GM18517 (cell line): ENCODE data around the gene TMEM63C.

Experiments
- ATAC-seq: cut with Tn5 transposase; IDR thresholded peaks from one replicate; pipeline ENCODE4 v1.9.1; 2021; ENCODE audit warnings: mild to moderate bottlenecking, moderate library complexity; ENCODE audit not compliant: unreplicated experiment

Gene TMEM63C

GRCh38 chr14:77181603-77182437 lies at the start of gene TMEM63C:
Gene TMEM63C (plus strand): TSS chr14:77181798. CDS start chr14:77218814, 37,016 bp downstream.
- ATAC-seq, result peak; percentile 85

DNA sequence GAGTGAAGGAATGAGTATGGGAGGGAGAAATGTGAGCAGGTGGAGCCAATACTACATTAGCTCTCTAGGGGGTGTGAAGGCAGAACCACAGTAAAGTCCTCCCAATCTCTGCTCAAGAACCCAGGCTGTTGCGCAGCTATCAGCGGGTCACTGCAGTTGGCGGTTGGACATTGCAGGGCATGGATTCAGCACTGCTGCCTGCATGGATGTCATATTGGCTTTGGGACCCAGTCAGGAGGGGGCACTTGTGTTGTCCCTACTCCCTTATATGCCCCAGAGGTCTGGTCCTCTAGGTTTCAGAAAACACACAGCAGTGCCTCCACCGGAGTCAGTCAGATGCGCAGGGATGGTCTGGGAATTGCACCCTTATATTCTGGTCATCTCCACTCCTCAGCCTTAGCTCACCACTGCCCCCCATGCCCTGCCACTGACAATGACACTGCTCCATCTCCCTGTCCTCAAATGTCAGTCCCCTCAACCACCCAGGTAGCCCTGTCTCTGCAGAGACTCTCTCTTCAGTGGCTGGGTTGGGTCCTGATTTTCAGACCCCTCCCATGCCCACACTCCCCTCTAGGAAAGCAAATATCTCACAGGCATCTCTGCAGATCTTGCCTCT lies 49.6 kb upstream of the TMEM63C start:
- no peak for ATAC-seq

DNA sequence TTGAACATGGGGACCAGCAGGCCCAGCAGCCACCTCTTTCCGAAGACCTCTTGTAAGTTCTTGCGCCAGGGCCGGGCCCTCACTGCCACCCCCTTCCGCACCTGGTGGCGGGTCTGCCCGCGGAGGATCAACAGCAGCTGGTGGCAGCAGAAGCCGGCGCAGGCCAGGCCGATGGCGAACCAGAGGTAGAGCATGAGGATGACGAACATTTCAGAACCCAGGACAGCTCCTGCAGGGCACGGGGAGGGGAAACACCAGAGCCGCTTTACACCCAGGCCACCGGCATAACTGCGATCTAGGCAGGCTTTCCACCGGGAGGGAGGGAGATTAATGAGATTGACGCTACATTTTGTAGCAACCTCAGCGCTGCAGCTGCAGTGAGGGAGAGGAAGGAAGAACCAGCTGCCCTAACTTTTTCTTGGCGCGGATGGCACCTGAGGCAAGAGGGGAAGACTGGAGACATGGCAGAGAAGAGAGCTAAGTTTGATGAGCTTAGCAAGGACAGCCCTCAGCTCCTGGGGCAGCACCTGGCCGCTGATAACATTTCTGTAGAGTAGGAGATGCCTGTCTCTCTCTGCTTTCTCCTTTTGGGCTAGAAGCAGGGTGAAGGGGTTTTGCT lies 47.8 kb upstream of the TMEM63C start:
- no peak for ATAC-seq

DNA sequence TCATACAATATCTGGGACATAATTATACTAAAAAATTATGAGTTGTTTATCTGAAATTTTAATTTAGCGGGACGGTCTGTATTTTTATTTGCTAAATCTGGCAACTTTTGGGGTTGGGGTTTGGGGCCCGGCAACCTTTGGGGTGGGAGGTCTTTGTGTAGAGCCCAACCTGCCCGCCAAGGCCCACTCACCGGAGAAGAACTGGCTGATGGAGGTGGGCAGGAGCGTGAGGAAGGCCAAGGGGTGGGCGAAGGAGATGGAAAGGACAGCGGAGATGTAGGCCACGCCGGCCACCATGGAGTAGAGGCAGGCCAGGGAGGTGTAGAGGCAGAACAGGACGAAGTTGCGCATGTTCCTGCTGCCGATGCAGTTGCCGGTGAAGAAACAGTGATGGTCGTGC lies 42.6 kb upstream of the TMEM63C start:
- ATAC-seq, result no peak

GRCh38 chr14:77139540-77140358 lies 41.8 kb upstream of the TMEM63C start:
- no peak for ATAC-seq

DNA sequence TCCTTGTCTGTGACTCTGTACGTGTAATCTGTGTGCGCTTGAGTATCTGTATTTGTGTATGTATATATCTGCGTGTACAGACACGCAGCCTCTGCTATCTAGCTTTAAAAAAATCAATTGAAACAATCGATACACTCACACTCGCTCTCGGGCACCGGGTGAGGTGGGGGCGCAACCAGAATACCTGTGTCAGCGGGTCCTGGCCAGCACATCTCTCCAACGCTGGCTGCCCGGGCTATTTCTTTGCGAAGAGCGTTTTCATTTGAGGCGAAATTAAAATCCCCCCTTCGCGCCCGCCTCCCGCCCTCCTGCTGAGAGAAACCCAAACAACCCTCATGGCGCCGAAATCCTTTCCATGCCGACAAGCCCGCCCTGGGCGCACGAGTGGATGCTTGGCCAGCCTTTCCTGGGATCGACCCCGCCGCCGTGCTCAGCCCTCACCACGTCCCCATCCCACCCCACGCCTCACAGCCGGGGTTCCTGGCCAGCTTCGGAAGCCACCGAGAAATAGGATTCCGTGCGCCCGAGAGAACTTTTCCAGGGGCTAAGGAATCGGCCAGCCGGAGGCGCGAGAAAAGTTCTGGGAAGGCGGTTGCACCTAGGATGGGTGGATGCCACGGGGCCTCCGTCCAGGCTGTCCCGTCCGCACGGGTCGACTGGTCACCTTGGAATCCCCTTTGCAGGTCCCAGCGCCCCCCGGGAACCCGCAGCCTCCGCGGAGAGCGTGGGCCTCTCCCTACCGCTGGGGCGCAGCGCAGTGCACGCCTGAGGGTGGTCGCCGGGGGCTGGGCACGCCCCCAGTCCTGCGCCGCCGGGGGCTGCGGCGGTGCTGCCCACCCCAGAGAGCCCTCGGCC lies 41.0 kb upstream of the TMEM63C start:
- no peak for ATAC-seq

GRCh38 chr14:77141214-77142004 lies 40.2 kb upstream of the TMEM63C start, which contains the start of gene ZDHHC22:
Gene ZDHHC22 (minus strand): TSS chr14:77141791. CDS start chr14:77139738, 2,053 bp downstream.
- ATAC-seq, result no peak

DNA sequence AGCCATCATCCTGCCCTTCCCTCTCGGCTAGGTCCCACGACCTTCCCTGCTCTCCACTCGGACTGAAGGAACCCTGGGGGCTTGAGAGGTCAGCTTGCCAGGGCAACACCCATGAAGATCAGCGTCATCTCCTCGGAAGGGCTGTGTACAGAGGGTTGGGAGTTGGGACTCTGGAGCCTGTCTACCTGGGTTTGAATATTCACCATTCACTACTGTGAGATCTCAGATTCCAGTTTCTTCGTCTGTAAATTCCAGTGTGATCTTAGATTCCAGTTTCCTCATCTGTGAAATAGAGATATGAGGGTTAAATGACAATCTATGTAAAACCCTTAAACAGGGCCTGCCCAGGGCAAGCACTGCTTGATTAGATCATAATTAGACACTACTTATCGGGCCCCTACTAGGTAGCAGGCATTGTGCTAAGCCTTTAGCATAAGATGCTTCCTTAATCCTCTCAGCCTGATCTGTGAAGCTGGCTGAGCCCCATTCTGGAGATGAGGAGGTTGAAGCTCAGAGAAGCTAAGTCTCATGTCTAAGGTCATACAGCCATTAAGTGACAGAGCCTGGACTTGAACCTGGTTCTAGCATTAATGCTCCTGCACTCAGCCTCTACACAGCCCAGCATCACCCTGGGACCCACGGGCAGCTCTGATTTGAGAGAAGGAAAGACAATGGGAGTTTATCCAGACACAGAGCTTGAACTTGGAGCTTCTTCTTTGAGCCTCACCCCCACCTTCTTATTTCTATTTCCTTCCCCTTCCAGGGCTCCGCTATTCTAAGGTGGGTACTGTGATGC lies 39.4 kb upstream of the TMEM63C start:
- no peak for ATAC-seq

DNA sequence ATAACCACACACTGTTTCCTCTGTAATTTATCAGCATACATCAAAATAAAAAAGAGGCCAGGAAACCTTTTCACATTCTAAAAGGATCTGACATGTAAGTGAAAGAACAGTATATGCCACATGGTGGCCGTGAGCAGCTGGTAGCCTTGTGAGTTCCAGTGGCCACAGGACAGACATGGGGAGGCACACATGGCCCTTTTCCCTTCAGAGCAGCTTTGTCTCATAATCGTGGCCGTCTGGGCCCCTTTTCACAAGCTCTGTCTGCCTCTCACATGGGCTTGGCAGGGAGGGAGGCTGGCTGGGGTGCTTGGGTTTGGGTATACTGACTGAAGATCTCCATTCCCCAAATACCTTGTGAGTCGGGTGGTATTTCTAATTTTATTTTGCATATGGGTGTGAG lies 38.5 kb upstream of the TMEM63C start:
- no peak for ATAC-seq

DNA sequence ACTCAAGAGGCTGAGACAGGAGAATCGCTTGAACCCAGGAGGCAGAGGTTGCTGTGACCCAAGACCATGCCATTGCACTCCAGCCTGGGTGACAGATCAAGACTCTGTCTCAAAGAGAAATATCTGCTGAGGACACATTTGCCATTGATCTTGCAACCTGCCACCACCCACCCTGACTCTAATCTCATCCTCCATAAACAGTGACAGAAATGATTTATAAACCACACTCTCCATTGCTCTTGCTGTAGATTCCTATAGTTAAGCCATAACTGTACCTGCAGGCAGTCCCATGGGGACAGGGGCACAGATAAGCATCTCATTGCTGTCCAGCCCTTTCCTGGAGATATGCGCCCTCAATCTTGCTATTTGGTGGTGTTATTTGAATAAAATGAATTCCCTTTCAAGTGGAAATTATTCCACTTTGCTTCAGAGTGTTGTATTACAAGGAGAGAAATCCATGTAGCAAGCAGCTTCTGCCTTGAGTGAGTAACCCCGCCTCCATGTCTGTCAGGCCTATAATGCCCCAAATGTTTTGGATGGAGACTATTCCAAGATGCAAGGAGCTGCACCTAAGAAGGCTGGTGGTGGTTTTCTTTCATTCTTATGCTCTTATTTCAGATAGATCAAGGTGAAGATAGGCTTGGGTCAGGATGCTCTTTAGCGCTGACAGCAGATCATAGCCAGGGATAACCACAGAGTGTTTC lies 37.0 kb upstream of the TMEM63C start:
- no peak for ATAC-seq

DNA sequence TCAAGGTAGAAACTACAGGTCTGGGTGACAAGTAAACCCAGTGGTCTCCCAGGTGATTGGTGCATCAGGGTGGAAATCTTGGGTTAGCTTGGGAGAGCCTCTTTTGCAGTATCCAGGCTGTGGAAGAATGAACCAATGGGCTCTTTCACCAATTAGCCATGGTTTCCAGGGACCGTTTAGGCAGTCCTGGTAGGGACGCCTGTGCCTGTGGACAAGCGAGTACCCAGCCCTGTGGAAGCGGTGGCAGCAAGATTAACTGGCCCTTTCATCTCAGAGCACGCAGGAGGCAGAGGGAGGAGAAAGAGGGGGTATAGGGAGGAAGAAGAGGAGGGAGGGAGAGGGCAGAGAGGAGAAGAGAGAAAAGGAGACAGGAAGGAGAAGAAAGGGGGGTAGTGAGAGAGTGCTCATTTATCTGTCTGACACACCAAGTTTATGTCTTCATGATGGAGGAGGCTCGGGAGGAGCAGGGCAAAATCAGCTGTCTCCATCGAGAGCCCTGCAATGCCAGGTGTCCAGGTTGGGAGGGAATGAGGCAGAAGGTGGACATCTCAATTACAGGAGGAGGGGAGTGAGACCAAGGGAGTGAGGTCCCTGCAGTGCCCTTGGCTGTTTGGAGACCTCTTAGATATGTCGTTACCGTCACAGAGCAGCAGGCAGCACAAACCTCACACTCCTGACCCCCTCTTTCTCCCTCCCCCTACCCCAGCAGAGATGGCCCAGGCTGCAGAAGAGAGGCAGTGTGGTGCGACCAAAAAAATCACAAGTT lies 35.4 kb upstream of the TMEM63C start:
- ATAC-seq, result no peak

GRCh38 chr14:77148510-77149231 lies 32.9 kb upstream of the TMEM63C start:
- ATAC-seq, result no peak

DNA sequence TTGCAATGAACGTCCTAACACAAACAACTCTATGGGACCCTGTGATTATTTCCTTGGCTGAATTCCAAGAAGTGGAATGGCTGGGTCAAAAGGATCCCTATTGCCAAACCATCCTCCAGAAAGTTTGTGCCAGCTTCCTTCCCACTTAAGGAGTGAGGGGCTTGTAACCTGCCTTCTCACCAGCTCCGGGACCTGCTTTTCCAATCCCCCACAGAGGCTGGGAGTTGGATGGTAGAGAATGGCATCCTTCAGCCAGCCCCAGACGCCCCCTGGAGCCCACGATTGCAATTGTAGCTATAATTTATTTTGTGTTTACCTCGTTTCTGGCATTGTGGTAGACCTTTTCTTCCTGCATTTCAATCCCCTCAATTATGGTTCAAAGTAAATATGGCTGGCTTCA lies 30.4 kb upstream of the TMEM63C start:
- ATAC-seq, result no peak

DNA sequence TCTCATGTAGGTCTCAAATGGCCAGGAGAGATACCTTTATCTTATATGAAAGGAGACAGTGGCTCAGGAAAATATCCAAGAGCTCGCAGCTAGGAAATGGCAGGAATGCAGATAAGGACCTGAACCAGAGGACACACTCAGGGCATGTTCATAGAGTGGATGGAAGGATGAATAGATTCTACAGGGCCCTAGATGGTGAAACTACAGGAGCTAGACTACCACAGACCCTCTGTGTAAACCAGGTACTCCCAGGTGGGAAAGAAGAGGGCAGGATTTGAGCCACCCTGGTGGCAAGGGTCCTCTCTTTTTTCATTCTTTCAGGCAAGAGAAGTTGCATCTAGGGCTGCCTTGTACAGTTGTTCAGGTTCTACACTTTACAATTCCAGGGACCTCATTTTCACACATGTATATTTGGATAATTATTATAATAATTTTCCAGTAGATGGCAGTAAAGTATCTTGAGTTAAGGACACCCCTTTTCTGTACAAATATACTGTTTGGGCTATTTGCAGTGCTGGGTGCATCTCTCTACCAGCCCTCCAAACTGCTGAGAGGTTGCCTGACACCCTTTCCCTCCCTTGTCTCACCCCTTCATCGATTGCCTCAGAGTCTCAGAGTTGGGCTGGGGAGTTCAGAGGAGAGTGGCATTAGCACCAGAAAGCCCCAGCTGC lies 29.5 kb upstream of the TMEM63C start:
- no peak for ATAC-seq

DNA sequence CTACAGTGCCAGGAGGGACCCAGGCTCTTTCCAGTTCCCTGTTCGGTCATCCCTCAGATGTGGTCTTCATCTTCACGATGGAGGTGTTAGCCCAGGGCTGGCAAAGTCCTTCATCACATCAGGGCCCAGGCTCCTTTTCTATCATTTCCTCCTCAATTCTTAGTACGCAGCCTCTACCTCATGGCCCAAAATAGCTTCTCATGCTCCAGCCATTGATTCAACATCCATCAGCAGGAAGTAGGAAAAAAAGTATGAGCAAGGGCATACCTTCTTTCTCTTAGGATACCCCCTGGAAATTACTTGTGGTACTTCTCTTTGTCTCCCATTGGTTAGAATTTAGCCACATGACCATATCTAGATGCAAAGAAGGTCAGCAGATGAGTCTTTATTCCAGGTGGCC lies 27.8 kb upstream of the TMEM63C start:
- no peak for ATAC-seq

DNA sequence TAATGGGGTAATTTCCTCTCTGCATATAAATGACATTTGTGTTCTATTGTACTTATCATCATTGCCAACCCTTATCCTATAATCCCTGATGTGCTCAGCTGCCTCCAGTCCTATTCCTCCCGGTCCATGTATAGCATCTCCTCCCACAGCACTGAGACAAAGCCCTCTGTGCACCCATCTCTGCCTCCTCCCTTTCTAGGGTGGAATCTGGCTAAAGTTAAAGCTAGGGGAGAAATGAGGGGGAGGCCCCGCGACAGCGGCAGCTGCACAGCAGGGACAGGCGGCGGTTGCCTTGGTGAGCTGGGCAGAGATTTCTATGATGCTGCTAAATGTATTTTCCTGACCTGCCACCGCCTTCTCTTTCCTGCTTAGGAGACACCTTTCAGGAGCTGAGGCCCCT lies 27.2 kb upstream of the TMEM63C start:
- no peak for ATAC-seq
